Parietal lobe (tissue), 1 donor: Measurements from ENCODE around the gene SEZ6L2. TPM values are rescaled to one million over a fixed set of nuclear protein-coding genes. Genes with fewer than 3 reads are reported as not detected.

ENCODE experiments used
- total RNA-seq: library from RNA; depleted of rRNA; stranded (reverse); fragments of >200 nt; gene quantifications from one replicate; pipeline ENCODE4 v1.2.3, GENCODE V29; 2014

Gene SEZ6L2
- 52.0 TPM for total RNA-seq

GRCh38 chr16:29899516-29900101 lies at the start of gene SEZ6L2:
TSS of gene SEZ6L2 (minus strand) at chr16:29899550. CDS start at chr16:29899019, 531 bp downstream.

DNA sequence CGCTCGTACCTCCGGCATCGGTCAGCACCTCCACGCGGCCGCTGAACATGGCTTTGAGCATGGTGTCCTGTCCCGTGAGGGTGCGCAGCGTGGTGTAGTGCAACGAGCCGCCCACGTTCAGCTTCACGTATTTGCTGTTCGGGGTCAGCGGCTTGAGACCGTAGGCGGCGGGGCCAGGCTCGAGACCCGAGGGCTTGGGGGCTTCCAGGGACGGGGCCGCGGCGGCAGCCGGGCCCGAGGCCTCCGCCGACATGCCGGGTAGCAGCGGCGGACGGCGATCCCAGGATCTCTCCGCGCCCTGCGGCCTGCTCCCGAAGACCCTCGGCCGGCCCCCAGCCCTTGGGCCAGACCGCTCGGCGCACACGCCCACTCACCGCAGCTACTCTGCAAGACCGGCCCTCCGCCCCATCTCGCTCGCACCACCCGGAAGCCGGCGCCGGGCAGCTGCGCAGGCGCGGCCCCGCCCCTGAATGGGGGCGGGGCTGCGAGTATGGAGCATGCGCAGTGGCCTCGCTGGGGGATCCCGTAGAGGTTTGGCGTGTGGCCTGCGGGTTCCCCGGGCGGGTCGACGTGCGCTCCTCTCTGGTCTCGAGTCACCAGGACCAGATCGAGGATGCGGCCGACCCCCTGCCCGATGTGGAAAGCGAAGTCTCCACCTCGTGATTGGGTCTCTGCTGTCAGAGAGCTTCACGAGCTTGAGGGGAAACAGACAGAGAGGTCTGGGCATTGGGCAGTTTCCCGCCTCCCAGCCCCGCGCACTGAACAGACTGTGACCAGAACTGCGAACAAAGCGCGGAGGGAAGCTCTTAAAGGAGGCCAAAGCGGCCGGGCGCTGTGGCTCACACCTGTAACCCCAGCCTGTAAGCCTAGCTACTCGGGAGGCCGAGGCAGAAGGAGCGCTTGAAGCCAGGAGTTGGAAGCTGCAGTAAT lies 26.7 kb upstream of the SEZ6L2 start, which contains the start of gene KCTD13:
TSS of gene KCTD13 (minus strand) at position 446 of the 930 bp plus-strand sequence. CDS start at position 253, 193 bp downstream.

DNA sequence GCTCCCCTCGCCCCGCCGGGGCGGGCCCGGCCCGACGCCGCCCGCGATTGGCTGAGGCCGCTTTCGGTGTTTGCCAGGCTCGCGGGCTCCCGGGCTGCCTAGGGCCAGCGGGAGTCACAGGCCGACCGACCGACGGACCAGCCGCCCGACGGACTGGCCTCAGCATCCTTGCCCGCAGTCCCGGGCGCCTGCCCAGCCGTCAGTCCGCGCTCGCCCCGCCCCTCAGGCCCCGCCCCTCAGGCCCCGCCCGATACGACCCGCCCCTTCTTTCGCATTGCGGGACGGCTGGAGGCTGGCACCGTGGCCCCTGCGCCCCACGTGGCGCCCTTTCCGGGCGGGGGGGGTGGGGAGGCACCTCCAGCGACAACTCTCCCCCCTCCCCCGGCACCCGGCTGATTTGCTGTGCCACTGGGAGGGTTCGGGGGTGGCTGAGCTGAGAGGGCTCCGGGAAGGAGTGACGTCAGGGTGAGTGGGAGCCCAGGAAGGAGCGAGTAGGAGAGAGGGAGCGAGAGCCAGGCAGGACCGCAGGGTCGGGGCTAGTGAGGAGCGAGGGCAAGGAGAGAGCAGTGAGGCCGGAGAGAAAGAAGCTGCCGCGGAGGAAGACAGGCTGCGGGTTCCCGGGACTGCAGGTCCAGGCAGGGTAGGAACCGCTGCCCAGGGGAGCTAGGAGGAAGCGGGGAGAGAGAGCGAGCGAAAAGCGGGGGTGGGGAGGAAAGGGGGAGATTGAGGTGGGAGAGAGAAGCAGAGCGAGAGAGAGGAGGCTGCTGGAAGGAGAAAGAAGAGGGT lies 945 bp upstream of the SEZ6L2 start, which contains the start of gene ASPHD1:
TSS of gene ASPHD1 (plus strand) at position 387 of the 786 bp plus-strand sequence. CDS start 484 bp downstream, outside the sequence.

GRCh38 chr16:29862884-29863668 lies 36.3 kb downstream of the SEZ6L2 start, which contains the start of gene CDIPT:
TSS of gene CDIPT (minus strand) at chr16:29863226. CDS start at chr16:29862857, 369 bp downstream.

Other genes starting within 250 kb of the SEZ6L2 start
- gene SPN, start 236.3 kb downstream of the SEZ6L2 start, total RNA-seq, result under 0.01 TPM
- 2.8 TPM for gene QPRT, start 220.4 kb downstream of the SEZ6L2 start, total RNA-seq
- 0.31 TPM for gene C16orf54, start 153.6 kb downstream of the SEZ6L2 start, total RNA-seq
- gene ZG16, start 121.3 kb downstream of the SEZ6L2 start, total RNA-seq, result not detected
- 52.9 TPM for gene KIF22, start 108.8 kb downstream of the SEZ6L2 start, total RNA-seq
- 292 TPM for gene MAZ, start 93.0 kb downstream of the SEZ6L2 start, total RNA-seq
- gene PRRT2, start 87.4 kb downstream of the SEZ6L2 start, total RNA-seq, result 36.0 TPM
- gene PAGR1, start 83.4 kb downstream of the SEZ6L2 start, total RNA-seq, result 18.8 TPM
- 5.6 TPM for gene MVP, start 79.1 kb downstream of the SEZ6L2 start, total RNA-seq
- 48.8 TPM for gene CDIPT, start 36.3 kb downstream of the SEZ6L2 start, total RNA-seq
- gene ASPHD1, start 938 bp upstream of the SEZ6L2 start, total RNA-seq, result 13.1 TPM
- 36.6 TPM for gene KCTD13, start 26.7 kb upstream of the SEZ6L2 start, total RNA-seq
- 25.4 TPM for gene TMEM219, start 62.5 kb upstream of the SEZ6L2 start, total RNA-seq
- 55.4 TPM for gene TAOK2, start 74.3 kb upstream of the SEZ6L2 start, total RNA-seq
- 18.8 TPM for gene HIRIP3, start 96.1 kb upstream of the SEZ6L2 start, total RNA-seq
- 22.8 TPM for gene INO80E, start 96.7 kb upstream of the SEZ6L2 start, total RNA-seq
- gene DOC2A, start 111.5 kb upstream of the SEZ6L2 start, total RNA-seq, result 17.2 TPM
- gene C16orf92, start 123.6 kb upstream of the SEZ6L2 start, total RNA-seq, result not detected
- 24.4 TPM for gene TLCD3B, start 131.7 kb upstream of the SEZ6L2 start, total RNA-seq
- gene ALDOA, start 166.2 kb upstream of the SEZ6L2 start, total RNA-seq, result 89.8 TPM
- 60.4 TPM for gene PPP4C, start 176.4 kb upstream of the SEZ6L2 start, total RNA-seq
- gene TBX6, start 192.4 kb upstream of the SEZ6L2 start, total RNA-seq, result 0.31 TPM
- gene YPEL3, start 196.7 kb upstream of the SEZ6L2 start, total RNA-seq, result 29.1 TPM
- 1.9 TPM for gene GDPD3, start 214.0 kb upstream of the SEZ6L2 start, total RNA-seq
- gene MAPK3, start 223.7 kb upstream of the SEZ6L2 start, total RNA-seq, result 26.0 TPM